ENCODE measurements around the gene MAGI2. TPM values are rescaled to one million over a fixed set of nuclear protein-coding genes. Genes with fewer than 3 reads are reported as not detected.

Gene MAGI2
- total and polyA plus RNA-seq, 2 donors (not counting 3 experiments of a cell fraction or from before 2014, with no cell fraction given), result 0.28 to 6.0 TPM

DNA sequence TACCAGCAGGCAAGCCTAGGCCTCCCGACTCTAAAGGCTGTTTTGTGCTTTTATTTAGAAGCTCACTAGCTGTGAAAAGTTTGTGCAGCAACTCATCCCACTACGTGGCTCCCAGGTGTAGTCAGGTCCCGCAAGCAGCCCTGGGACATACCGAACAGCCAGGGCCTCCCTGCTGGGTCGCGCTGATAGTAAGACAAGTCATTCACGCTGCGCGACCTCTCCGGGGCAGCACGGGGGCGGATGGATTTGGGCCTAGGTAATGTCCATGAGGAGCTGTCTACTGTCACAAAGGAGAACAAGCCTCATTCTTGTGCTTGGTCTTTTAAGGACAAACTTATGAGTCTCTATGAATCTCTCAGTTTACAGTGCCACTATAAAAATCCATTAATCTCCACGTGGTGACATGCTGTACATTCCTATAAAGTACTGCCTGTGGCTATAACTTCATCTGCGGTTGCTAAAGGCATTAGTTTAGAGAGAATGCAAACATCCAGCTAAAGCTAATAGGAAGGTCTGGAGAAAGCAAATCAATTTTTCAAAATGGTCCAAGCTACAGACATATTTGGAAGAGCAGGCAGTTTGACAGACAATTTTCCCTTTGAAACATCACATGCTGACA is 1108.1 kb downstream of the MAGI2 start:
- H3K9ac ChIP-seq (replicated peaks; ENCODE audit: extremely low read depth, insufficient read depth, low read length), result no peak overlapping the region
- ChIA-PET CTCF (interaction anchor here (1.3 kb wide), 1 partner anchor 22 kb away, joined by 3 read pairs; no protein-coding TSS in a partner anchor), POLR2A (no interaction called here)
- H3K9me1 ChIP-seq (replicated peaks; ENCODE audit: control insufficient read depth, extremely low read depth, insufficient read depth, low read length), result no peaks in the 10 kb centered on the region
- no peaks in the 10 kb centered on the region for H3K4me1 ChIP-seq (ENCODE audit: control insufficient read depth, extremely low read depth, insufficient read depth, low read length)
- H3K79me2 ChIP-seq (ENCODE audit: control insufficient read depth, insufficient read depth, low read length), result no peaks in the 10 kb centered on the region
- DNase-seq (ENCODE audit: low read depth, low spot score), result no peak
- no peak overlapping the region for H3K4me3 ChIP-seq (replicated peaks in 1 of 3; ENCODE audit: insufficient read depth in 1 of 3, low read depth in 1 of 3, low read length in 3 of 3)
- H3K27me3 ChIP-seq (ENCODE audit: control insufficient read depth in 2 of 2, insufficient read depth in 2 of 2, low read length in 2 of 2), result no peaks in the 10 kb centered on the region
- no peaks in the 10 kb centered on the region for H3K9me3 ChIP-seq (replicated peaks; ENCODE audit: control insufficient read depth, insufficient read depth, low read length)
- intact Hi-C loops (cut with micrococcal nuclease), result no loop called here
- FAIRE-seq, result no peak
- BruUV-seq (replicated peaks), result no TSS peak
- H3K27ac ChIP-seq (ENCODE audit: insufficient read depth, low read depth, low read length), result no peak overlapping the region
- TF ChIP-seq, protein P1, sequence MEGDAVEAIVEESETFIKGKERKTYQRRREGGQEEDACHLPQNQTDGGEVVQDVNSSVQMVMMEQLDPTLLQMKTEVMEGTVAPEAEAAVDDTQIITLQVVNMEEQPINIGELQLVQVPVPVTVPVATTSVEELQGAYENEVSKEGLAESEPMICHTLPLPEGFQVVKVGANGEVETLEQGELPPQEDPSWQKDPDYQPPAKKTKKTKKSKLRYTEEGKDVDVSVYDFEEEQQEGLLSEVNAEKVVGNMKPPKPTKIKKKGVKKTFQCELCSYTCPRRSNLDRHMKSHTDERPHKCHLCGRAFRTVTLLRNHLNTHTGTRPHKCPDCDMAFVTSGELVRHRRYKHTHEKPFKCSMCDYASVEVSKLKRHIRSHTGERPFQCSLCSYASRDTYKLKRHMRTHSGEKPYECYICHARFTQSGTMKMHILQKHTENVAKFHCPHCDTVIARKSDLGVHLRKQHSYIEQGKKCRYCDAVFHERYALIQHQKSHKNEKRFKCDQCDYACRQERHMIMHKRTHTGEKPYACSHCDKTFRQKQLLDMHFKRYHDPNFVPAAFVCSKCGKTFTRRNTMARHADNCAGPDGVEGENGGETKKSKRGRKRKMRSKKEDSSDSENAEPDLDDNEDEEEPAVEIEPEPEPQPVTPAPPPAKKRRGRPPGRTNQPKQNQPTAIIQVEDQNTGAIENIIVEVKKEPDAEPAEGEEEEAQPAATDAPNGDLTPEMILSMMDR (IDR thresholded peaks at IDR 0.05; ENCODE audit: extremely low read depth in 1 of 2, insufficient read depth in 1 of 2, low read depth in 1 of 2, low read length in 2 of 2), result no peak
- TF ChIP-seq POLR2AphosphoS5 (IDR thresholded peaks at IDR 0.05; ENCODE audit: insufficient read depth, low read depth, low read length), result no peak
- TF ChIP-seq FOS (IDR thresholded peaks at IDR 0.05; ENCODE audit: borderline replicate concordance, insufficient read depth, low read length), result no peak
- TF ChIP-seq POLR2A (IDR thresholded peaks at IDR 0.05; ENCODE audit: low read depth, low read length), result no peak
- TF ChIP-seq JUN (IDR thresholded peaks at IDR 0.05; ENCODE audit: borderline replicate concordance, insufficient read depth, insufficient read length, low read depth), result no peak
- TF ChIP-seq, protein P2, sequence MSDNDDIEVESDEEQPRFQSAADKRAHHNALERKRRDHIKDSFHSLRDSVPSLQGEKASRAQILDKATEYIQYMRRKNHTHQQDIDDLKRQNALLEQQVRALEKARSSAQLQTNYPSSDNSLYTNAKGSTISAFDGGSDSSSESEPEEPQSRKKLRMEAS (IDR thresholded peaks at IDR 0.05; ENCODE audit: insufficient read depth, insufficient read length), result no peak
- TF ChIP-seq GATA2 (IDR thresholded peaks at IDR 0.05; ENCODE audit: insufficient read depth, insufficient read length, low read depth, low read length), result no peak
- TF ChIP-seq MYC (IDR thresholded peaks at IDR 0.05; ENCODE audit: low read depth, low read length), result no peak
- TF ChIP-seq EZH2 (IDR thresholded peaks at IDR 0.05; ENCODE audit: borderline replicate concordance, low read depth, low read length, severe bottlenecking), result no peak
- H4K20me1 ChIP-seq (replicated peaks; ENCODE audit: control insufficient read depth, extremely low read depth, insufficient read depth, low read length), result no peaks in the 10 kb centered on the region
- dilution Hi-C loops (cut with MboI; ENCODE audit: extremely low pct_ligation_motif_present, low sequenced_read_pairs), result no loop called here
- H2AFZ ChIP-seq (ENCODE audit: low read depth, low read length), result no peak overlapping the region
- no peaks in the 10 kb centered on the region for H3K36me3 ChIP-seq (ENCODE audit: control insufficient read depth in 2 of 2, extremely low read depth in 1 of 2, insufficient read depth in 2 of 2, low read length in 2 of 2)
- H3K4me2 ChIP-seq (ENCODE audit: insufficient read depth, low read length), result no peak overlapping the region
